ENCODE measurements around the gene SBK1.
A peak's percentile ranks its signal among the peaks of the same experiment; 100 is the strongest.

Gene SBK1

GRCh38 chr16:28319476-28320022 is 27.2 kb downstream of the SBK1 start:
- TF ChIP-seq, protein P1, sequence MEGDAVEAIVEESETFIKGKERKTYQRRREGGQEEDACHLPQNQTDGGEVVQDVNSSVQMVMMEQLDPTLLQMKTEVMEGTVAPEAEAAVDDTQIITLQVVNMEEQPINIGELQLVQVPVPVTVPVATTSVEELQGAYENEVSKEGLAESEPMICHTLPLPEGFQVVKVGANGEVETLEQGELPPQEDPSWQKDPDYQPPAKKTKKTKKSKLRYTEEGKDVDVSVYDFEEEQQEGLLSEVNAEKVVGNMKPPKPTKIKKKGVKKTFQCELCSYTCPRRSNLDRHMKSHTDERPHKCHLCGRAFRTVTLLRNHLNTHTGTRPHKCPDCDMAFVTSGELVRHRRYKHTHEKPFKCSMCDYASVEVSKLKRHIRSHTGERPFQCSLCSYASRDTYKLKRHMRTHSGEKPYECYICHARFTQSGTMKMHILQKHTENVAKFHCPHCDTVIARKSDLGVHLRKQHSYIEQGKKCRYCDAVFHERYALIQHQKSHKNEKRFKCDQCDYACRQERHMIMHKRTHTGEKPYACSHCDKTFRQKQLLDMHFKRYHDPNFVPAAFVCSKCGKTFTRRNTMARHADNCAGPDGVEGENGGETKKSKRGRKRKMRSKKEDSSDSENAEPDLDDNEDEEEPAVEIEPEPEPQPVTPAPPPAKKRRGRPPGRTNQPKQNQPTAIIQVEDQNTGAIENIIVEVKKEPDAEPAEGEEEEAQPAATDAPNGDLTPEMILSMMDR (IDR thresholded peaks at IDR 0.05): no peak

GRCh38 chr16:28320023-28320561 is 27.8 kb downstream of the SBK1 start:
- TF ChIP-seq, protein P1 (IDR thresholded peaks at IDR 0.05): no peak

DNA sequence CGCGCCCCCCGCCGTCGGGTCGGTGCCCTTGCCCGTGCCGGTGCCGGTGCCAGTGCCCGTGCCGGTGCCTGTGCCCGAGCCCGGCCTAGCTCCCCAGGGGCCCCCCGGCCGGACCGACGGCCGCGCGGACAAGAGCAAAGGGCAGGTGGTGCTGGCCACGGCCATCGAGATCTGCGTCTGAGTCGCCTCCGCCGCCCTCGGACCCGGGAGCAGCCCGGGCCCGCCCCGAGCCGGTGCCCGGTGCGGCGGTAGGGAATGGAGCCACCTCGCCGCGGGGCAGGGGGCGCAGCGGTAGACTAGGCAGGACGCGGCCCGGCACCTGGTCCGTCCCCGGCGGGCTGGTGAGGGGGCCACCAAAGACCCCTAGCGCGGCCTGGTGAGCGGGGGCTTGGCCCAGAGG is 28.4 kb downstream of the SBK1 start:
- TF ChIP-seq, protein P1 (IDR thresholded peaks at IDR 0.05): no peak

GRCh38 chr16:28321700-28322411 is 29.5 kb downstream of the SBK1 start:
- TF ChIP-seq, protein P1 (IDR thresholded peaks at IDR 0.05): peak; percentile 86

GRCh38 chr16:28324235-28324886 is 32.0 kb downstream of the SBK1 start:
- TF ChIP-seq, protein P1 (IDR thresholded peaks at IDR 0.05): no peak

- TF ChIP-seq, protein P1 (IDR thresholded peaks at IDR 0.05): no peak
Measured at GRCh38 chr16:28324887-28325279, 32.6 kb downstream of the SBK1 start.

GRCh38 chr16:28326881-28327610 is 34.7 kb downstream of the SBK1 start:
- TF ChIP-seq, protein P1 (IDR thresholded peaks at IDR 0.05): peak; percentile 55

Measured in LNCAP (cell line).